Fibroblast of lung (primary cell): ENCODE measurements around the gene ELOA. TPM values are rescaled to one million over a fixed set of nuclear protein-coding genes. Genes with fewer than 3 reads are reported as not detected.

Experiments
- DNase-seq, 2 donors: peaks; one replicate each; pipeline versions ENCODE4 v3.0.0 to v3.0.0-alpha.2; 2010; ENCODE audit warnings: low read depth in 2 of 2
- H2AFZ ChIP-seq: 2 replicates; pipeline ENCODE4 v1.5.1; 2012; ENCODE audit warnings: low read length, control low read depth, inconsistent platforms
- H3K27ac ChIP-seq: 2 replicates; pipeline ENCODE4 v1.5.1; 2011; ENCODE audit warnings: low read length, control low read depth; ENCODE audit not compliant: insufficient read depth
- H3K27me3 ChIP-seq: 2 replicates; pipeline ENCODE4 v1.5.1; 2011; ENCODE audit warnings: mild to moderate bottlenecking, low read length; ENCODE audit not compliant: control insufficient read depth, insufficient read depth
- H3K36me3 ChIP-seq: 2 replicates; pipeline ENCODE4 v1.5.1; 2011; ENCODE audit warnings: low read length; ENCODE audit not compliant: control insufficient read depth, insufficient read depth
- H3K4me1 ChIP-seq: 2 replicates; pipeline ENCODE4 v1.5.1; 2011; ENCODE audit warnings: low read length; ENCODE audit not compliant: control insufficient read depth, insufficient read depth; ENCODE audit errors: extremely low read depth
- H3K4me2 ChIP-seq: 2 replicates; pipeline ENCODE4 v1.5.1; 2011; ENCODE audit warnings: low read length, control low read depth; ENCODE audit not compliant: insufficient read depth; ENCODE audit errors: extremely low read depth
- H3K4me3 ChIP-seq, 4 experiments: fragments of 200-600 bp in 1 of 4; sonication (generic) in 1 of 4; replicated peaks in 1 of 4; 2 replicates each; pipeline ENCODE4 v1.5.1; 2011 to 2016; ENCODE audit warnings: low read length in 4 of 4, low read depth in 3 of 4, mild to moderate bottlenecking in 3 of 4, control low read depth in 2 of 4, inconsistent platforms in 1 of 4, mixed read lengths in 1 of 4; ENCODE audit not compliant: insufficient read depth in 1 of 4; ENCODE audit errors: control extremely low read depth in 1 of 4
- H3K79me2 ChIP-seq: 2 replicates; pipeline ENCODE4 v1.5.1; 2012; ENCODE audit warnings: mild to moderate bottlenecking, low read length, inconsistent platforms; ENCODE audit not compliant: control insufficient read depth, insufficient read depth
- H3K9ac ChIP-seq: 2 replicates; pipeline ENCODE4 v1.5.1; 2011; ENCODE audit warnings: mild to moderate bottlenecking, low read length, control low read depth; ENCODE audit not compliant: insufficient read depth
- H3K9me3 ChIP-seq: 2 replicates; pipeline ENCODE4 v1.5.1; 2012; ENCODE audit warnings: low read depth, low read length; ENCODE audit not compliant: control insufficient read depth, insufficient read depth
- H4K20me1 ChIP-seq: 2 replicates; pipeline ENCODE4 v1.5.1; 2011; ENCODE audit warnings: low read length; ENCODE audit not compliant: control insufficient read depth, insufficient read depth; ENCODE audit errors: extremely low read depth
- CTCF ChIP-seq, 2 donors: IDR thresholded peaks in 1 of 2; conservative IDR thresholded peaks in 1 of 2; 1 replicate in 1 of 2; 2 replicates in 1 of 2; pipeline ENCODE4 v1.5.1; 2011 to 2012; ENCODE audit warnings: low read length in 2 of 2, control low read depth in 1 of 2, inconsistent platforms in 1 of 2, low read depth in 1 of 2, mild to moderate bottlenecking in 1 of 2
- EZH2 ChIP-seq: IDR thresholded peaks from 2 replicates; pipeline ENCODE4 v1.5.1; 2012; ENCODE audit warnings: low read length, control low read depth, mild to moderate bottlenecking; ENCODE audit errors: missing control alignments
- polyA plus RNA-seq, 2 donors: library from polyadenylated mRNA; depleted of rRNA in 1 of 2; stranded (reverse) in 1 of 2; unstranded in 1 of 2; fragments of >200 nt; gene quantifications; 2 replicates each; pipeline ENCODE4 v1.2.1, GENCODE V29; 2011 to 2012; ENCODE audit warnings: missing spikeins in 1 of 2
- total RNA-seq: library from RNA; depleted of rRNA; stranded (reverse); fragments of >200 nt; gene quantifications from 2 replicates; pipeline ENCODE4 v1.2.1, GENCODE V29; 2014

ELOA gene
- total and polyA plus RNA-seq, 2 donors (not counting 1 experiment from before 2014, with no cell fraction given): 19.3 to 34.1 TPM

GRCh38 chr1:23799570-23800399 lies 56.5 kb downstream of the ELOA start:
- Histone ChIP-seq H3K9me3 (no peaks in the 10 kb centered on the region), H3K9ac (peak overlapping the region; percentile 77), H2AFZ (peak overlapping the region; percentile 70), H3K4me2 (peak overlapping the region; percentile 100), H3K27me3 (no peaks in the 10 kb centered on the region), H3K4me3 (peak overlapping the region; percentile 51 to 89 (median 78)), H3K79me2 (no peaks in the 10 kb centered on the region), H3K27ac (peak overlapping the region; percentile 63), H3K4me1 (peaks cover 8% of the 10 kb centered on the region), H3K36me3 (peaks cover 14% of the 10 kb centered on the region), H4K20me1 (no peaks in the 10 kb centered on the region)
- peak; percentile 73 to 83 for DNase-seq
- TF ChIP-seq EZH2 (no peak), CTCF (conservative IDR thresholded peaks at IDR 0.05 in 1 of 2, IDR thresholded peaks at IDR 0.05 in 1 of 2; ENCODE audit: low read depth in 1 of 2, low read length in 2 of 2) (no peak)

- DNase-seq: peak; percentile 94 to 95
- H3K4me3 ChIP-seq: peak within 1 kb of the TSS; percentile 51 to 89 (median 78)
- TF ChIP-seq CTCF (conservative IDR thresholded peaks at IDR 0.05 in 1 of 2, IDR thresholded peaks at IDR 0.05 in 1 of 2; ENCODE audit: low read depth in 1 of 2, low read length in 2 of 2): no peak
- no peak for TF ChIP-seq EZH2
- H3K9me3 ChIP-seq: no peaks in the 10 kb centered on the region
- peak within 1 kb of the TSS; percentile 77 for H3K9ac ChIP-seq
- H3K4me1 ChIP-seq: peaks cover 8% of the 10 kb centered on the region
- peak within 1 kb of the TSS; percentile 70 for H2AFZ ChIP-seq
- peaks cover 13% of the 10 kb centered on the region for H3K36me3 ChIP-seq
- peak within 1 kb of the TSS; percentile 63 for H3K27ac ChIP-seq
- H4K20me1 ChIP-seq: no peaks in the 10 kb centered on the region
- no peaks in the 10 kb centered on the region for H3K79me2 ChIP-seq
- H3K4me2 ChIP-seq: peak within 1 kb of the TSS; percentile 100
- no peaks in the 10 kb centered on the region for H3K27me3 ChIP-seq
These were observed 57.4 kb downstream of the ELOA start, which contains the start of gene GALE for GRCh38 chr1:23800400-23801337. TSS of gene GALE (minus strand) at chr1:23800754. CDS start at chr1:23799007, 1,747 bp downstream.

- H2AFZ ChIP-seq: no peak overlapping the region
These were observed 58.1 kb downstream of the ELOA start for GRCh38 chr1:23801338-23801748.

More at GRCh38 chr1:23801338-23801748, 58.1 kb downstream of the ELOA start:
- Histone ChIP-seq H3K9ac (peak overlapping the region; percentile 77), H3K4me3 (peak overlapping the region; percentile 51 to 89 (median 74)), H3K36me3 (peaks cover 9% of the 10 kb centered on the region), H3K4me1 (peaks cover 8% of the 10 kb centered on the region), H3K79me2 (no peaks in the 10 kb centered on the region), H3K9me3 (no peaks in the 10 kb centered on the region), H4K20me1 (no peaks in the 10 kb centered on the region), H3K27ac (peak overlapping the region; percentile 63), H3K27me3 (no peaks in the 10 kb centered on the region), H3K4me2 (peak overlapping the region; percentile 82)
- no peak for DNase-seq
- TF ChIP-seq CTCF (conservative IDR thresholded peaks at IDR 0.05 in 1 of 2, IDR thresholded peaks at IDR 0.05 in 1 of 2; ENCODE audit: low read depth in 1 of 2, low read length in 2 of 2) (no peak), EZH2 (no peak)
